GM18519 (cell line): ENCODE data around the gene IFITM10.
"Not testable (repeated sequence)": the region's sequence is repeated elsewhere in the genome, so short reads cannot be mapped to it uniquely, and the experiment has no call there.

Source experiments
- ATAC-seq: cut with Tn5 transposase; IDR thresholded peaks from one replicate; pipeline ENCODE4 v1.9.1; 2021; ENCODE audit warnings: mild to moderate bottlenecking, moderate library complexity; ENCODE audit not compliant: unreplicated experiment, low FRiP score

IFITM10 gene

GRCh38 chr11:1694064-1694845 lies 56.1 kb downstream of the IFITM10 start:
- ATAC-seq: no peak

- no peak for ATAC-seq
These were observed 56.9 kb downstream of the IFITM10 start for GRCh38 chr11:1693327-1694063.

- no peak for ATAC-seq
These were observed 57.6 kb downstream of the IFITM10 start for GRCh38 chr11:1692708-1693326.

- ATAC-seq: no peak
These were observed 58.3 kb downstream of the IFITM10 start for GRCh38 chr11:1691878-1692707.

GRCh38 chr11:1691026-1691877 lies 59.1 kb downstream of the IFITM10 start:
- ATAC-seq: no peak

- no peak for ATAC-seq
These were observed 60.0 kb downstream of the IFITM10 start for GRCh38 chr11:1690167-1691025.

- ATAC-seq: not testable (repeated sequence)
These were observed 60.9 kb downstream of the IFITM10 start for GRCh38 chr11:1689250-1690166.

- ATAC-seq: not testable (repeated sequence)
These were observed 62.0 kb downstream of the IFITM10 start for GRCh38 chr11:1688336-1688947.

GRCh38 chr11:1686220-1686619 lies 64.2 kb downstream of the IFITM10 start:
- not testable (repeated sequence) for ATAC-seq

GRCh38 chr11:1684886-1685874 lies 65.2 kb downstream of the IFITM10 start:
- not testable (repeated sequence) for ATAC-seq

GRCh38 chr11:1683904-1684572 lies 66.4 kb downstream of the IFITM10 start:
- ATAC-seq: not testable (repeated sequence)

- not testable (repeated sequence) for ATAC-seq
These were observed 67.2 kb downstream of the IFITM10 start for GRCh38 chr11:1683216-1683615.
